Panc1 (cell line): ENCODE results near the gene IL17C. TPM values are rescaled to one million over a fixed set of nuclear protein-coding genes. Genes with fewer than 3 reads are reported as not detected.

Experiments used
- ATAC-seq: fragments of 200-7000 bp; cut with Tn5 transposase; 2 replicates; pipeline ENCODE4 v1.9.1; 2020; ENCODE audit warnings: mild to moderate bottlenecking, moderate library complexity
- BruUV-seq: library from RNA; stranded (reverse); fragments of 400-500 nt; replicated peaks from 2 replicates; lab custom pipeline; 2021; lab: Mats Ljungman, UMichigan
- CTCF ChIA-PET: fragments of 300-600 bp; sonication (Branson Sonifier 250); formaldehyde crosslinking; loops from one replicate; lab custom pipeline; 2022; ENCODE audit warnings: antibody characterized with exemption; lab: Charles Lee
- POLR2A ChIA-PET: fragments of 300-600 bp; sonication (Branson Sonifier 250); formaldehyde crosslinking; loops from one replicate; lab custom pipeline; 2022; ENCODE audit warnings: antibody characterized with exemption; lab: Charles Lee
- DNase-seq: peaks from one replicate; pipeline ENCODE4 v3.0.0-alpha.2; 2010; ENCODE audit warnings: low read depth, low spot score
- H3K27ac ChIP-seq: 2 replicates; pipeline ENCODE4 v1.5.1; 2011; ENCODE audit warnings: mild to moderate bottlenecking, low read length, inconsistent platforms
- H3K27me3 ChIP-seq: fragments of 200-500 bp; sonication (Bioruptor generic); 2 replicates; pipeline ENCODE4 v1.6.0; 2014; ENCODE audit warnings: low read length, inconsistent platforms; ENCODE audit not compliant: control insufficient read depth, insufficient read depth
- H3K36me3 ChIP-seq: fragments of 200-500 bp; sonication (Bioruptor generic); 2 replicates; pipeline ENCODE4 v1.5.1; 2014; ENCODE audit warnings: inconsistent platforms, mild to moderate bottlenecking, low read length, moderate library complexity; ENCODE audit not compliant: control insufficient read depth, insufficient read depth
- H3K4me1 ChIP-seq: 2 replicates; pipeline ENCODE4 v1.5.1; 2011; ENCODE audit warnings: inconsistent platforms, mild to moderate bottlenecking, low read length, moderate library complexity; ENCODE audit not compliant: control insufficient read depth, insufficient read depth
- H3K4me3 ChIP-seq, 2 experiments: 2 replicates each; pipeline ENCODE4 v1.5.1; 2011 to 2012; ENCODE audit warnings: low read depth in 2 of 2, low read length in 2 of 2, mild to moderate bottlenecking in 2 of 2, inconsistent platforms in 1 of 2, moderate library complexity in 1 of 2
- H3K9me3 ChIP-seq: fragments of 200-500 bp; sonication (Bioruptor generic); 2 replicates; pipeline ENCODE4 v1.5.1; 2014; ENCODE audit warnings: low read depth, mild to moderate bottlenecking, inconsistent platforms, low read length, moderate library complexity; ENCODE audit not compliant: control insufficient read depth, insufficient read depth
- CTCF ChIP-seq: fragments of 450-650 bp; IDR thresholded peaks from 2 replicates; pipeline ENCODE4 v1.5.1; 2017; ENCODE audit warnings: mild to moderate bottlenecking
- POLR2AphosphoS5 ChIP-seq: IDR thresholded peaks from 2 replicates; pipeline ENCODE4 v1.6.1; 2012; ENCODE audit warnings: mild to moderate bottlenecking, low read depth, low read length, moderate library complexity
- REST ChIP-seq, 2 experiments: IDR thresholded peaks; 2 replicates each; pipeline ENCODE4 v1.6.1; 2011 to 2012; ENCODE audit warnings: low read depth in 2 of 2, control low read depth in 1 of 2, low read length in 1 of 2, mild to moderate bottlenecking in 1 of 2, moderate library complexity in 1 of 2; ENCODE audit not compliant: insufficient read depth in 1 of 2
- SIN3A ChIP-seq: IDR thresholded peaks from 2 replicates; pipeline ENCODE4 v1.6.1; 2012; ENCODE audit warnings: low read depth, mild to moderate bottlenecking, low read length, moderate library complexity, borderline replicate concordance; ENCODE audit not compliant: insufficient read depth
- TCF7L2 ChIP-seq: IDR thresholded peaks from 2 replicates; pipeline ENCODE4 v1.6.1; 2011; ENCODE audit warnings: mild to moderate bottlenecking, low read depth, low read length, inconsistent platforms
- in situ Hi-C: cut with HindIII; loops from 2 replicates; pipeline ENCODE4 v1.10.0; 2016; ENCODE audit warnings: low sequenced_read_pairs, low pct_unique_long_range_greater_than_20kb
- intact Hi-C: fragments of 100-400 bp; cut with micrococcal nuclease; formaldehyde crosslinking; loops from one replicate; pipeline ENCODE4 v1.10.0; 2022; ENCODE audit not compliant: unreplicated experiment
- total RNA-seq: library from RNA; stranded (reverse); gene quantifications from one replicate; pipeline ENCODE4 v1.2.1, GENCODE V29; 2021; ENCODE audit not compliant: unreplicated experiment

IL17C gene
- total RNA-seq, 1 experiment from 2014 or later, result not detected

- Histone ChIP-seq H3K36me3 (peaks cover 2% of the 10 kb centered on the region; the same call in 1 of the 2 replicates), H3K4me1 (peaks cover 5% of the 10 kb centered on the region; the same call in 1 of the 2 replicates), H3K27ac (no peak overlapping the region), H3K4me3 (no peak overlapping the region), H3K27me3 (no peaks in the 10 kb centered on the region), H3K9me3 (no peaks in the 10 kb centered on the region)
- ATAC-seq (no peak), DNase-seq (no peak)
- intact Hi-C loops, result no loop called here
- ChIA-PET POLR2A (no interaction called here), CTCF (no interaction called here)
- BruUV-seq, result no TSS peak
- in situ Hi-C loops, result no loop called here
- TF ChIP-seq SIN3A, result no peak
- no peak for TF ChIP-seq REST (IDR thresholded peaks at IDR 0.05; ENCODE audit: insufficient read depth in 1 of 2, low read depth in 2 of 2, low read length in 1 of 2)
- TF ChIP-seq TCF7L2, result no peak
- no peak for TF ChIP-seq CTCF
- TF ChIP-seq POLR2AphosphoS5, result no peak
Measured at GRCh38 chr16:88645455-88645854, 7.1 kb downstream of the IL17C start.

DNA sequence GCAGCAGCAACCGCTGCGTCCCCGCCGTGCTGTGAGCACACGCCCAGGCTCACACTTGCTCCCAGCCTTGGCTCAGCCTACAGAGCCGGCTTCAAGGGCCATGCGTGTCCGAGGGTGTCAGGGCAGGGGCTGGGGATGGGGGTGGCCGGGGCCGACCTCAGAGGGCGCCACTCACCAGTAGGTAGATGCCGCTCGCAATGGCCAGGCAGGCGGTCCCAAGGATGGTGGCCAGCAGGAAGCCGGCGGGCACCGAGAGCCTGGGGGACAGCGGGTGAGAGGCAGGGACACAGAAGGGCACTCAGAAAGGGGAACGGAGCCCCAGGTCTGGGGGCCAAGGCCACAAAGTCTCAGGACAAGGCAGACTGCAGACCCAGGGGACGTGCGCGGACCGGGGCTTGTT, 7.6 kb downstream of the IL17C start:
- TF ChIP-seq REST (IDR thresholded peaks at IDR 0.05; ENCODE audit: insufficient read depth in 1 of 2, low read depth in 2 of 2, low read length in 1 of 2), result no peak
- TF ChIP-seq SIN3A, result no peak
- TF ChIP-seq CTCF, result no peak
- TF ChIP-seq TCF7L2, result no peak
- no peak for TF ChIP-seq POLR2AphosphoS5
- intact Hi-C loops, result no loop called here
- DNase-seq (no peak), ATAC-seq (no peak)
- Histone ChIP-seq H3K27ac (no peak overlapping the region), H3K4me1 (peaks cover 5% of the 10 kb centered on the region; the same call in 1 of the 2 replicates), H3K4me3 (no peak overlapping the region), H3K9me3 (no peaks in the 10 kb centered on the region), H3K36me3 (peaks cover 6% of the 10 kb centered on the region; the same call in 1 of the 2 replicates), H3K27me3 (no peaks in the 10 kb centered on the region)
- in situ Hi-C loops, result no loop called here
- no TSS peak for BruUV-seq
- ChIA-PET POLR2A (no interaction called here), CTCF (no interaction called here)
